ENCODE results near the gene C16orf54. TPM values are rescaled to one million over a fixed set of nuclear protein-coding genes. Genes with fewer than 3 reads are reported as not detected.

The C16orf54 gene
- total and polyA plus RNA-seq, 10 of the 15 experiments (the other 5 are each of a cell fraction or from before 2014, with no cell fraction given), result 2.1 to 13.3 (median 5.4) TPM

DNA sequence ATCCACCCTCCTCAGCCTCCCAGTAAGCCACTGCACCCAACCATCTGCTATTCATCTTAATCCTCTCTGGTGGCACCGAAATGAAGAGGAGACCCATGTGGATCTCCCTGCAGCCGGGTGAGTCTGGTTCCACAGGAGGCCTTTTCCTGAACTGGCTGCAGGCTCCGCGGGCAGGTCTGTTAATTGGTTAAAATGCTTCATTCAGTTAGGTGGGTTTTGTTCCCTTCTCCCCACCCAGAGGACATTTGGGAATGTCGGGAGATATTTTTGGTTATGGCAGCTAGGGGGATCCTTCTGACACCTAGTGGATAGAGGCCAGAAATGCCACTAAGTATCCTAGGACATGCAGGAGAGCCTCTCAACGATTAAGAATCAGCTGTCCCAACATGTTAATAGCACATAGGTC, 16.7 kb downstream of the C16orf54 start (continued):
- TF ChIP-seq, protein P1, sequence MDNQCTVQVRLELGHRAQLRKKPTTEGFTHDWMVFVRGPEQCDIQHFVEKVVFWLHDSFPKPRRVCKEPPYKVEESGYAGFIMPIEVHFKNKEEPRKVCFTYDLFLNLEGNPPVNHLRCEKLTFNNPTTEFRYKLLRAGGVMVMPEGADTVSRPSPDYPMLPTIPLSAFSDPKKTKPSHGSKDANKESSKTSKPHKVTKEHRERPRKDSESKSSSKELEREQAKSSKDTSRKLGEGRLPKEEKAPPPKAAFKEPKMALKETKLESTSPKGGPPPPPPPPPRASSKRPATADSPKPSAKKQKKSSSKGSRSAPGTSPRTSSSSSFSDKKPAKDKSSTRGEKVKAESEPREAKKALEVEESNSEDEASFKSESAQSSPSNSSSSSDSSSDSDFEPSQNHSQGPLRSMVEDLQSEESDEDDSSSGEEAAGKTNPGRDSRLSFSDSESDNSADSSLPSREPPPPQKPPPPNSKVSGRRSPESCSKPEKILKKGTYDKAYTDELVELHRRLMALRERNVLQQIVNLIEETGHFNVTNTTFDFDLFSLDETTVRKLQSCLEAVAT (IDR thresholded peaks at IDR 0.05), result no peak
- TF ChIP-seq, protein P2, sequence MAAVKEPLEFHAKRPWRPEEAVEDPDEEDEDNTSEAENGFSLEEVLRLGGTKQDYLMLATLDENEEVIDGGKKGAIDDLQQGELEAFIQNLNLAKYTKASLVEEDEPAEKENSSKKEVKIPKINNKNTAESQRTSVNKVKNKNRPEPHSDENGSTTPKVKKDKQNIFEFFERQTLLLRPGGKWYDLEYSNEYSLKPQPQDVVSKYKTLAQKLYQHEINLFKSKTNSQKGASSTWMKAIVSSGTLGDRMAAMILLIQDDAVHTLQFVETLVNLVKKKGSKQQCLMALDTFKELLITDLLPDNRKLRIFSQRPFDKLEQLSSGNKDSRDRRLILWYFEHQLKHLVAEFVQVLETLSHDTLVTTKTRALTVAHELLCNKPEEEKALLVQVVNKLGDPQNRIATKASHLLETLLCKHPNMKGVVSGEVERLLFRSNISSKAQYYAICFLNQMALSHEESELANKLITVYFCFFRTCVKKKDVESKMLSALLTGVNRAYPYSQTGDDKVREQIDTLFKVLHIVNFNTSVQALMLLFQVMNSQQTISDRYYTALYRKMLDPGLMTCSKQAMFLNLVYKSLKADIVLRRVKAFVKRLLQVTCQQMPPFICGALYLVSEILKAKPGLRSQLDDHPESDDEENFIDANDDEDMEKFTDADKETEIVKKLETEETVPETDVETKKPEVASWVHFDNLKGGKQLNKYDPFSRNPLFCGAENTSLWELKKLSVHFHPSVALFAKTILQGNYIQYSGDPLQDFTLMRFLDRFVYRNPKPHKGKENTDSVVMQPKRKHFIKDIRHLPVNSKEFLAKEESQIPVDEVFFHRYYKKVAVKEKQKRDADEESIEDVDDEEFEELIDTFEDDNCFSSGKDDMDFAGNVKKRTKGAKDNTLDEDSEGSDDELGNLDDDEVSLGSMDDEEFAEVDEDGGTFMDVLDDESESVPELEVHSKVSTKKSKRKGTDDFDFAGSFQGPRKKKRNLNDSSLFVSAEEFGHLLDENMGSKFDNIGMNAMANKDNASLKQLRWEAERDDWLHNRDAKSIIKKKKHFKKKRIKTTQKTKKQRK (IDR thresholded peaks at IDR 0.05; ENCODE audit: low read depth, low read length), result no peak
- TF ChIP-seq WRNIP1 (IDR thresholded peaks at IDR 0.05; ENCODE audit: borderline replicate concordance, low read depth, low read length), result no peak
- peak; percentile 36 for TF ChIP-seq RAD21 (IDR thresholded peaks at IDR 0.05; ENCODE audit: insufficient read depth, low read depth, low read length)
- no peak for TF ChIP-seq HDGF (IDR thresholded peaks at IDR 0.05)
- no peak for TF ChIP-seq DPF2 (IDR thresholded peaks at IDR 0.05)
- no peak for TF ChIP-seq NRF1 (conservative IDR thresholded peaks at IDR 0.05; ENCODE audit: low read depth, low read length)

DNA sequence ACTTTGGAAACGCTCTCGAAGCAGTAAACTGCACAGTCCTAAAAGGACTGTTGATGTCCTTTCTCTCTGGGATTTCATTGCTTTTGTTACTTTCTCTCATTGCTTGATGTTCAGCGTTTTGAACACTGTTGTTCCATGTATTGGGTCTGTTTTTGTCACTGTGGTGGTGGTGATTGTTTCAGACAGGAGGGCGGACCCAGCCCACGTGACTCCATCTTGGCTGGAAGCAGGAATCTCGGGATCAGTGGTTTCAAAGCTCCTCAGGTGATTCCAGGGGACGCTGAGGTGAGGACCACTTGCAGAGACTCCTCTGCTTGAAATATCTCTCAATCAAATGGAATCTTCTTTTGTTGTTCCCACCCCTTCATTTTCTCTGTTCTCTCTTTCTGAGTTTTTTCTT, 18.3 kb downstream of the C16orf54 start:
- no TSS peak for BruUV-seq (replicated peaks)
- ChIA-PET RAD21 (ENCODE audit: unreplicated experiment) (interaction anchor here (1.0 kb wide), 1 partner anchor 27 kb away, joined by 3 read pairs; no protein-coding TSS in a partner anchor), SMC1A (ENCODE audit: uncharacterized antibody, unreplicated experiment) (interaction anchor here (0.6 to 1.8 kb wide), 6 partner anchors 8 to 963 kb away, joined by 3 to 5 read pairs (median 3); no protein-coding TSS in a partner anchor), CTCF (interaction anchor here (1.0 to 5.9 kb wide), 5 partner anchors 11 to 121 kb away, joined by 3 to 32 read pairs (median 5); no protein-coding TSS in a partner anchor), POLR2A (no interaction called here)
- H3K36me3 ChIP-seq (ENCODE audit: control insufficient read depth in 2 of 2, insufficient read depth in 2 of 2, low read length in 1 of 2), result no peaks in the 10 kb centered on the region
- in situ Hi-C loops (cut with MboI), result no loop called here
- no peaks in the 10 kb centered on the region for H4K20me1 ChIP-seq (ENCODE audit: control insufficient read depth, insufficient read depth)
- no peak overlapping the region for H3K9ac ChIP-seq (ENCODE audit: control insufficient read depth, insufficient read depth, low read length)
- DNase-seq (ENCODE audit: low read depth, low spot score) (no peak), ATAC-seq (no peak), FAIRE-seq (no peak)
- 66% methylated on average over 7 of the region's 7 CpGs for WGBS (ENCODE audit: insufficient coverage, insufficient replicate concordance, low lambda C conversion rate, missing lambda C conversion rate)
- H3K9me3 ChIP-seq (replicated peaks; ENCODE audit: control insufficient read depth, insufficient read depth, low read length), result no peaks in the 10 kb centered on the region; the same call in 2 of the 3 replicates
- H3K27ac ChIP-seq (ENCODE audit: control insufficient read depth, insufficient read depth), result no peak overlapping the region
- H3K4me3 ChIP-seq, result no peak overlapping the region
- H3K4me2 ChIP-seq (ENCODE audit: control insufficient read depth, insufficient read depth), result no peak overlapping the region
- peaks cover 14% of the 10 kb centered on the region for H3K4me1 ChIP-seq (ENCODE audit: control insufficient read depth, insufficient read depth, low read length)
- no peaks in the 10 kb centered on the region for H3K27me3 ChIP-seq (replicated peaks in 1 of 2; ENCODE audit: control insufficient read depth in 2 of 2, insufficient read depth in 2 of 2, low read length in 1 of 2)
- no peak overlapping the region for H2AFZ ChIP-seq (ENCODE audit: control insufficient read depth, low read depth, low read length)
- intact Hi-C loops (cut with micrococcal nuclease; ENCODE audit: unreplicated experiment), result no loop called here
- H3K79me2 ChIP-seq (ENCODE audit: control insufficient read depth, insufficient read depth, low read length), result no peaks in the 10 kb centered on the region
- TF ChIP-seq TCF7 (IDR thresholded peaks at IDR 0.05; ENCODE audit: borderline replicate concordance), result no peak
- TF ChIP-seq CHD1 (IDR thresholded peaks at IDR 0.05; ENCODE audit: low read depth, low read length), result no peak
- TF ChIP-seq FOXK2 (IDR thresholded peaks at IDR 0.05), result no peak
- TF ChIP-seq KLF5 (IDR thresholded peaks at IDR 0.05; ENCODE audit: partially characterized antibody), result no peak
- TF ChIP-seq EED (IDR thresholded peaks at IDR 0.05; ENCODE audit: low read depth), result no peak
- TF ChIP-seq, protein P3, sequence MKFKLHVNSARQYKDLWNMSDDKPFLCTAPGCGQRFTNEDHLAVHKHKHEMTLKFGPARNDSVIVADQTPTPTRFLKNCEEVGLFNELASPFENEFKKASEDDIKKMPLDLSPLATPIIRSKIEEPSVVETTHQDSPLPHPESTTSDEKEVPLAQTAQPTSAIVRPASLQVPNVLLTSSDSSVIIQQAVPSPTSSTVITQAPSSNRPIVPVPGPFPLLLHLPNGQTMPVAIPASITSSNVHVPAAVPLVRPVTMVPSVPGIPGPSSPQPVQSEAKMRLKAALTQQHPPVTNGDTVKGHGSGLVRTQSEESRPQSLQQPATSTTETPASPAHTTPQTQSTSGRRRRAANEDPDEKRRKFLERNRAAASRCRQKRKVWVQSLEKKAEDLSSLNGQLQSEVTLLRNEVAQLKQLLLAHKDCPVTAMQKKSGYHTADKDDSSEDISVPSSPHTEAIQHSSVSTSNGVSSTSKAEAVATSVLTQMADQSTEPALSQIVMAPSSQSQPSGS (IDR thresholded peaks at IDR 0.05; ENCODE audit: low read length), result no peak
- no peak for TF ChIP-seq POU2F2 (IDR thresholded peaks at IDR 0.05; ENCODE audit: borderline replicate concordance, low read depth, low read length)
- TF ChIP-seq ZNF622 (IDR thresholded peaks at IDR 0.05), result no peak
- TF ChIP-seq TCF3 (IDR thresholded peaks at IDR 0.05; ENCODE audit: borderline replicate concordance, insufficient read depth, low read depth, low read length), result no peak
- TF ChIP-seq GATAD2B (conservative IDR thresholded peaks at IDR 0.05; ENCODE audit: low read depth), result no peak
- TF ChIP-seq ESRRA (IDR thresholded peaks at IDR 0.05; ENCODE audit: low read length), result no peak
- no peak for TF ChIP-seq BCL11A (IDR thresholded peaks at IDR 0.05; ENCODE audit: low read depth, low read length)
- no peak for TF ChIP-seq IKZF1 (conservative IDR thresholded peaks at IDR 0.05)

All from GM12878 (cell line).